MM.1S (cell line): ENCODE measurements around the gene DOK6.

ENCODE experiments used
- CTCF ChIP-seq: fragments of 300-600 bp; sonication (generic); IDR thresholded peaks from 2 replicates; pipeline ENCODE4 v1.5.1; 2016; ENCODE audit warnings: antibody characterized with exemption, low read length, mixed read lengths
- EZH2 ChIP-seq: fragments of 300-600 bp; sonication (generic); optimal IDR thresholded peaks from 2 replicates; pipeline ENCODE3; 2017; ENCODE audit warnings: low read depth, mild to moderate bottlenecking, antibody characterized with exemption, low read length, mixed read lengths
- EZH2phosphoT487 ChIP-seq: fragments of 300-600 bp; sonication (generic); IDR thresholded peaks from 2 replicates; pipeline ENCODE4 v1.6.1; 2018; ENCODE audit warnings: antibody characterized with exemption, low read length

DNA sequence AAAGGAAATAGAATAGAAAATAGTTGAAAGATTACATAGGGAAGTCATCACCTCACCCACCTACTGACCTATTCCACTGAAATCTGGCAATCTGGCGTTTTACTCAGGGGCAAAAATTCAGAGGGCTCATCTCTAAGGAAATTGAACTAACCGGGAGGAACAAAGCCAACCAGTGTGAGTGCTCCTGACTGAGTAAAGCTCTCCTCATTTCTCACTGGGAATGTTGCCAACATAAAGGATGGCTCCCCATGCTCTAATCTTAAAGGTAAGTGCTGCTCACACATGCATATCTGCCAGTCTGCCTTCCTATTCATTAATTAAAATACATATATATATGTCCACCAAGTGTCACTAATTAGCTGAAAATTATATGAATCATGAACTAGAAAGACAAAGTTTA, 13.5 kb upstream of the DOK6 start:
- TF ChIP-seq CTCF (no peak), EZH2 (no peak), EZH2phosphoT487 (no peak)
